Measurements from ENCODE around the gene IZUMO1. TPM values are rescaled to one million over a fixed set of nuclear protein-coding genes. Genes with fewer than 3 reads are reported as not detected.
"Not testable (repeated sequence)": the region's sequence is repeated elsewhere in the genome, so short reads cannot be mapped to it uniquely, and the experiment has no call there.

The IZUMO1 gene
- total RNA-seq, 4 donors from 2014 or later, result not detected

DNA sequence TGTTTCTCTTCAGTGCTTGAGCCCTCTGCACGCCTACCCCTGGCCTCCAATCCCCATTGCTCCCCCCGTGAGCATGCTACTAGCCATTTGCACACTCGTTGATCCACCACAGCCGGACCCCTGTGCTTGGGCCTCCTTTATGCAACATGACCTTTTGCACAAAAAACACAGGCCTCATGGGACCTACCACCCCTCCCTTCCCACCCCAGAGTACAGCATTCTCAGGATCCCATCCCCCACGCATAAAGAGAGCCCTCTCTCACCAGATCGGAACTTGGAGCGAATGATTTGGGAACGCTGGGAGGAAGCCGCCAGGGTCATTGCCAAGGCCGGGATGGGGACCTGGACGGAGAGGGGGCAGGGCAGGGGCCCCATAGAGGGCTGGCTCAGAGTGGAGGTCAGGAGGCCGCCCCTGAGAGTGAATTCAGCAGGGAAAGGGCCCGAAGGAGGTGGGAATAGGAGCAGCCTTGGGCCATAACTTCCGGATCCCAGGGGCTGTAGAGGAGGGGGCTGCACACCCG lies 27.9 kb downstream of the IZUMO1 start:
- Histone ChIP-seq H3K27me3 (no peaks in the 10 kb centered on the region), H3K4me1 (peaks cover 52 to 64% (median 63%) of the 10 kb centered on the region in 4 donors), H3K36me3 (peaks cover 0 to 25% (median 5%) of the 10 kb centered on the region in 4 donors), H3K27ac (replicated peaks in 1 of 4) (peak overlapping the region; percentile 87 to 94 (median 88)), H3K4me3 (no peak overlapping the region), H3K9me3 (no peaks in the 10 kb centered on the region)
- 54% methylated on average over 14 of the region's 15 CpGs for WGBS
- no peak for DNase-seq (ENCODE audit: extremely low spot score)
- intact Hi-C loops (cut with DNase I), result no loop called here
- TF ChIP-seq EP300 (IDR thresholded peaks at IDR 0.05) (no peak), POLR2A (IDR thresholded peaks at IDR 0.05; ENCODE audit: low read depth) (no peak)

DNA sequence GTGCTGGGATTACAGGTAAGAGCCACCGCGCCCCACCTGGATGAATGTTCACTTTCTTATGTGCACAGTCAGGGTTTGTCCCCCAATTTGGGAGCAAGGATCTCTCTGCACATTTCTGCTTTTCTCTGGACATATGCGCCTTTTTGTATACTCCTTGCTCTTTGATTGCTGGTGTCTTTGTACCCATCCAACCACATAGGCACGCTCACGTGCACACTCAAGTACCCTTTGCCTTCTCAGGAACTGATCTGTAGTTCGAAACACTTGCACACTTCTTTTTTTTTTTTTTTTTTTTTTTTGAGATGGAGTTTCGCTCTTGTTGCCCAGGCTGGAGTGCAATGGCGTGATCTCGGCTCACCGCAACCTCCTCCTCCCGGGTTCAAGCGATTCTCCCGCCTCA lies 28.6 kb downstream of the IZUMO1 start:
- intact Hi-C loops (cut with DNase I), result not testable (repeated sequence)
- peaks cover 55 to 71% (median 69%) of the 10 kb centered on the region in 4 donors for H3K4me1 ChIP-seq
- 99% methylated on average over 13 of the region's 13 CpGs for WGBS

DNA sequence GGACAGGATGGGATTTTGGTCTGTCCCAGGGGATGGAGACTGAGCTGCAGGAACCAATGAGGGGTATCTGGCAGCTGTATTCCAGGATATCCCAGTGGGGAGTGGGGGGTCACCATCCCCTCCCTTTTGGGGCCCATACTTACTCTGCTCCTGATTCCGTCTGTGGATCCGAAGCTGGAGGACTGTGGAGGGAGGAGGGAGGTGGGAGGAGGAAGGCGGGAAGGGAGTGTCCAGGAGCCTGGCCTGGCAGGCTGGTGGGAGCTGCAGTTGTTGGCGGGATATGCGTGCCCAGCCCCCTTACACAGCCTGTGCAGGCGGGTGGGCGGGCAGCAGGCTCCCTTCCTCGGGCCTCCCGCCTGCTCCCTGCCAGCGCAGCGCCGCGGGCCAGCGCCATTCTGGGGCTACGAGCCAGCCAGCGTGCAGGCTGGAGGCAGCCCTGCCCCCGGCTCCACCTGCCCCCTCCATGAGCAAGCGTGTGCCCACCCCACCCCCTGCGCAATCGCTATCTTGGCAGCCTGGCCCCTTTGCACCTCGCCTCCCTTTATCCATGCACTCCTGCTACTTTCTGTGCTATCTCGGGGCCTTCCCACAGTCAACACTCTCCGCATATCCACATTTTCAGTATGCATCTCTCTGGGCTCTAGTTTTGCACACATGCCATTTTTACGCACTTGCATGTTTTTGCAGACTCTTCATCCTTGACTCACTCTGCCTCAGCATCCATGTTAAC lies 30.0 kb downstream of the IZUMO1 start:
- Histone ChIP-seq H3K4me1 (peaks cover 59 to 78% (median 75%) of the 10 kb centered on the region in 4 donors), H3K9me3 (no peaks in the 10 kb centered on the region), H3K27ac (replicated peaks in 1 of 4) (peak overlapping the region; percentile 88 to 90 (median 88)), H3K36me3 (peaks cover 0 to 6% (median under 1%) of the 10 kb centered on the region in 4 donors), H3K27me3 (no peaks in the 10 kb centered on the region), H3K4me3 (peak overlapping the region; percentile 37 to 48 (median 46))
- no peak for DNase-seq (ENCODE audit: extremely low spot score)
- intact Hi-C loops (cut with DNase I), result no loop called here
- TF ChIP-seq POLR2AphosphoS5 (IDR thresholded peaks at IDR 0.05), result peak in 1 of 2 donors; percentile 25
- TF ChIP-seq EP300 (IDR thresholded peaks at IDR 0.05), result no peak
- WGBS, result 12% methylated on average over 22 of the region's 24 CpGs

More for the DNA sequence above, 28.6 kb downstream of the IZUMO1 start:
- H3K27ac ChIP-seq (replicated peaks in 1 of 4); H3K9me3 ChIP-seq; H3K4me3 ChIP-seq; H3K27me3 ChIP-seq; DNase-seq (ENCODE audit: extremely low spot score): not testable (repeated sequence)
- peaks cover 0 to 20% (median 4%) of the 10 kb centered on the region in 4 donors for H3K36me3 ChIP-seq

DNA sequence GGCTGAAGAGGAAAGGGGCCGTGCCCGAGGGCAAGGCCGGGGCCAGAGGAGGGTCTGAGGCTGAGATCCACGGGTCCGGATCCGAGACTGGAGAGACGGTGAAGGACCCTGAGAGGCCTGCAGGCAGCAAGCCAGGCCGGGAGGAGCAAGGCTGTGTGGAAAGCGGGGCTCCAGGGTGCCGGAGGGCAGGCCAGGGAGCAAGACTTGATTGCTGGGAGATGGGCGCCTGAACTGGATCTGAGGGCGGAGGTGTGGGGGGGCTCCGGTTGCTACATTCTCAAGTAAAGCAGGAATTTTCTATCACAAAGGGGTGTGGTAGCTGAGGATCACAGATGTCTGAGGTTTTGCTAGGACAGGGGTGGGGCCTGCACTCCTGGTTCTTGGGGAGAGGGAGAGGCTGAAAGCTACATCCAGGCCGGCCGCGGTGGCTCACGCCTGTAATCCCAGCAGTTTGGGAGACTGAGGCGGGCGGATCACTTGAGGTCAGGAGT lies 31.0 kb downstream of the IZUMO1 start:
- Histone ChIP-seq H3K4me1 (peaks cover 59 to 71% (median 69%) of the 10 kb centered on the region in 4 donors), H3K36me3 (peaks cover 0 to 3% (median 0%) of the 10 kb centered on the region in 4 donors), H3K27me3 (no peaks in the 10 kb centered on the region), H3K9me3 (peaks cover 0 to 4% (median 2%) of the 10 kb centered on the region in 4 donors), H3K27ac (replicated peaks in 1 of 4) (peak overlapping the region; percentile 88 to 90 (median 88)), H3K4me3 (peak overlapping the region; percentile 63 to 68 (median 65))
- TF ChIP-seq, protein P1, sequence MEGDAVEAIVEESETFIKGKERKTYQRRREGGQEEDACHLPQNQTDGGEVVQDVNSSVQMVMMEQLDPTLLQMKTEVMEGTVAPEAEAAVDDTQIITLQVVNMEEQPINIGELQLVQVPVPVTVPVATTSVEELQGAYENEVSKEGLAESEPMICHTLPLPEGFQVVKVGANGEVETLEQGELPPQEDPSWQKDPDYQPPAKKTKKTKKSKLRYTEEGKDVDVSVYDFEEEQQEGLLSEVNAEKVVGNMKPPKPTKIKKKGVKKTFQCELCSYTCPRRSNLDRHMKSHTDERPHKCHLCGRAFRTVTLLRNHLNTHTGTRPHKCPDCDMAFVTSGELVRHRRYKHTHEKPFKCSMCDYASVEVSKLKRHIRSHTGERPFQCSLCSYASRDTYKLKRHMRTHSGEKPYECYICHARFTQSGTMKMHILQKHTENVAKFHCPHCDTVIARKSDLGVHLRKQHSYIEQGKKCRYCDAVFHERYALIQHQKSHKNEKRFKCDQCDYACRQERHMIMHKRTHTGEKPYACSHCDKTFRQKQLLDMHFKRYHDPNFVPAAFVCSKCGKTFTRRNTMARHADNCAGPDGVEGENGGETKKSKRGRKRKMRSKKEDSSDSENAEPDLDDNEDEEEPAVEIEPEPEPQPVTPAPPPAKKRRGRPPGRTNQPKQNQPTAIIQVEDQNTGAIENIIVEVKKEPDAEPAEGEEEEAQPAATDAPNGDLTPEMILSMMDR (IDR thresholded peaks at IDR 0.05), result no peak
- no peak for TF ChIP-seq POLR2A (IDR thresholded peaks at IDR 0.05; ENCODE audit: low read depth)
- no peak for TF ChIP-seq POLR2AphosphoS5 (IDR thresholded peaks at IDR 0.05)
- TF ChIP-seq EP300 (IDR thresholded peaks at IDR 0.05), result no peak
- intact Hi-C loops (cut with DNase I), result no loop called here
- WGBS, result 70% methylated on average over 11 of the region's 19 CpGs
- DNase-seq (ENCODE audit: extremely low spot score), result no peak

DNA sequence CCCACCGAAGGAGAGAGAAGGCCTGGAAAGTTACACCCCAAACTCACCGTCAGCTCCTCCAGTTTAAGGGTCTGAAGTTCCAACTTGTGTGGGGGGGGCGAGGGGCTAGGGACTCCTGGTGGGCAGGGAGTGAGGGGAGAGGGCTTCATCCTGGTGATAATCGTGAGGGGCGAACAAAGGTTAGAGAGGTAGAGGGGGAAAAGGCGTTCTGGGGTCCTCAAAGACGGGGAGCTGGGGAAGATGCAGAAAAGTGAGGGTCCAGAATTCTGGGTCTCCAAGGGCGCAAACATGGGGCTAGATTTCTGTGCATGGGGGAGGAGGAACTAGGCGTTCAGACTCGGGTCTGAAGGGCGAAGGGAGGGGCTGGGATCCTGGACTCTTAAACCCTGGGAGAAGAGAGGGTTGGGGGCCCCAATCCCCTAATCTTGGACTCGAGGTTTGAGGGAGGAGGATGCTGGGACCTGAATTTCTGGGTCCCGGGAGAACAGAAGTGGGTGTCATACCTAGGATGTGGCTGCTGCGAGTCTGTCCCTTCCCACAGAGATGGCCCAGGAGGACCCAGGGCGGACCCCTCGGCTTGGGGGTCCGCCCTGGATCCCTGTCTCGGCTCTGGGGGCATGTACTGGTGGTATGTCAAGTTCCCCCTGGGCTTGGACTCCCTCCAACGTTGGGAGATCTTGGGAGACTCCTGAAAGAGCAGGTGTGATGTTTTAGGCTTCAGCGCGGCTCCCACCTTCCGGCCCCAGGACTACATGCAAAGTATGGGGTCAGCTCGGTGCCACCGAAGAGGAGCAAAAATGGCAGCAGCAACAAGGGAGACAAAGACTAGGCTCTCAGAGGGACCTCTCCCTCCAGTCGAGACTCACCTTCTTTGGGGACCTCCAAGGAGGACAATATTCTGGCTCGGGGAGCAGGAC lies 31.7 kb downstream of the IZUMO1 start:
- H3K4me1 ChIP-seq, result peaks cover 55 to 66% (median 64%) of the 10 kb centered on the region in 4 donors
- WGBS, result 53% methylated on average over 20 of the region's 26 CpGs
- TF ChIP-seq EP300 (IDR thresholded peaks at IDR 0.05), result no peak
- TF ChIP-seq, protein P1 (IDR thresholded peaks at IDR 0.05), result no peak
- TF ChIP-seq POLR2A (IDR thresholded peaks at IDR 0.05; ENCODE audit: low read depth), result no peak
- TF ChIP-seq POLR2AphosphoS5 (IDR thresholded peaks at IDR 0.05), result no peak
- peaks cover 0 to 4% (median 2%) of the 10 kb centered on the region in 4 donors for H3K9me3 ChIP-seq
- intact Hi-C loops (cut with DNase I), result loop anchor here (5.0 kb wide), 1 partner anchor 38 kb away; no protein-coding TSS in a partner anchor
- H3K4me3 ChIP-seq, result peak overlapping the region; percentile 63 to 68 (median 65)
- no peaks in the 10 kb centered on the region for H3K27me3 ChIP-seq
- peaks cover 0 to under 1% (median 0%) of the 10 kb centered on the region in 4 donors for H3K36me3 ChIP-seq
- peak overlapping the region; percentile 88 to 90 (median 88) for H3K27ac ChIP-seq (replicated peaks in 1 of 4)
- no peak for DNase-seq (ENCODE audit: extremely low spot score)

Measured in esophagus muscularis mucosa (tissue), 4 donors.